Measurements from ENCODE around the gene WDR93.

WDR93 gene

DNA sequence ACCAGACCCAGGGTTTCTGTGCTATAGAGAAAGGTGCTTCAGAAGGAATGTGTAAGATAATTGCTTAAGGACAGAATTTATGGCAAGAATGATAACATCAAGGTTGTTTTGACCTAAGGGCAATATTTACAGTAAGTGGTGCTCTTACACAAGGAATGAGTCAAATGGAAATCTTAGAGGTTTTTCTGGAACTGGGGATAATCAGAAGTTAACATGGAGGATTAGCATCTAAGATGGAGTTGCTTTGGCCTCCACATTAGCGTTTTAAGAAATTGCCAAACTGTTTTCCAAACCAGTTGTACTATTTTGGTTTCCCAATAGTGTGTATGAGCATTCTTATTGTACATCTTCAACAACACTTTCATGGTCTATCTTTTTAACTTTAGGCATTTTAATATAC, 3.1 kb downstream of the WDR93 start:
- peak overlapping the region; percentile 36; the same call in 1 of the 2 replicates for H3K4me3 ChIP-seq (ENCODE audit: low read length)
- H3K4me2 ChIP-seq (ENCODE audit: low read length): peak overlapping the region; percentile 49
- H3K9me2 ChIP-seq (replicated peaks; ENCODE audit: control insufficient read depth, low read length): no peaks in the 10 kb centered on the region
- H3F3A ChIP-seq (ENCODE audit: control insufficient read depth, insufficient read depth): peaks cover 29% of the 10 kb centered on the region
- TF ChIP-seq, protein P1, sequence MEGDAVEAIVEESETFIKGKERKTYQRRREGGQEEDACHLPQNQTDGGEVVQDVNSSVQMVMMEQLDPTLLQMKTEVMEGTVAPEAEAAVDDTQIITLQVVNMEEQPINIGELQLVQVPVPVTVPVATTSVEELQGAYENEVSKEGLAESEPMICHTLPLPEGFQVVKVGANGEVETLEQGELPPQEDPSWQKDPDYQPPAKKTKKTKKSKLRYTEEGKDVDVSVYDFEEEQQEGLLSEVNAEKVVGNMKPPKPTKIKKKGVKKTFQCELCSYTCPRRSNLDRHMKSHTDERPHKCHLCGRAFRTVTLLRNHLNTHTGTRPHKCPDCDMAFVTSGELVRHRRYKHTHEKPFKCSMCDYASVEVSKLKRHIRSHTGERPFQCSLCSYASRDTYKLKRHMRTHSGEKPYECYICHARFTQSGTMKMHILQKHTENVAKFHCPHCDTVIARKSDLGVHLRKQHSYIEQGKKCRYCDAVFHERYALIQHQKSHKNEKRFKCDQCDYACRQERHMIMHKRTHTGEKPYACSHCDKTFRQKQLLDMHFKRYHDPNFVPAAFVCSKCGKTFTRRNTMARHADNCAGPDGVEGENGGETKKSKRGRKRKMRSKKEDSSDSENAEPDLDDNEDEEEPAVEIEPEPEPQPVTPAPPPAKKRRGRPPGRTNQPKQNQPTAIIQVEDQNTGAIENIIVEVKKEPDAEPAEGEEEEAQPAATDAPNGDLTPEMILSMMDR (IDR thresholded peaks at IDR 0.05; ENCODE audit: low read depth, low read length, poor library complexity, severe bottlenecking): no peak
- no peak for TF ChIP-seq EZH2phosphoT487 (IDR thresholded peaks at IDR 0.05; ENCODE audit: borderline replicate concordance, low read length)
- H3K27ac ChIP-seq (ENCODE audit: low read depth, low read length): peak overlapping the region; percentile 45
- H3K79me2 ChIP-seq (ENCODE audit: control insufficient read depth, low read length): no peaks in the 10 kb centered on the region
- no peaks in the 10 kb centered on the region for H3K36me3 ChIP-seq (ENCODE audit: control insufficient read depth, low read length)
- peaks cover 43% of the 10 kb centered on the region for H3K4me1 ChIP-seq (ENCODE audit: control insufficient read depth, low read length)
- H4K20me1 ChIP-seq (ENCODE audit: control insufficient read depth, insufficient read depth, low read depth, low read length): no peaks in the 10 kb centered on the region
- H3K27me3 ChIP-seq (ENCODE audit: control insufficient read depth, low read length): no peaks in the 10 kb centered on the region
- H3K9me3 ChIP-seq (ENCODE audit: control insufficient read depth, insufficient read depth, low read length): no peaks in the 10 kb centered on the region

DNA sequence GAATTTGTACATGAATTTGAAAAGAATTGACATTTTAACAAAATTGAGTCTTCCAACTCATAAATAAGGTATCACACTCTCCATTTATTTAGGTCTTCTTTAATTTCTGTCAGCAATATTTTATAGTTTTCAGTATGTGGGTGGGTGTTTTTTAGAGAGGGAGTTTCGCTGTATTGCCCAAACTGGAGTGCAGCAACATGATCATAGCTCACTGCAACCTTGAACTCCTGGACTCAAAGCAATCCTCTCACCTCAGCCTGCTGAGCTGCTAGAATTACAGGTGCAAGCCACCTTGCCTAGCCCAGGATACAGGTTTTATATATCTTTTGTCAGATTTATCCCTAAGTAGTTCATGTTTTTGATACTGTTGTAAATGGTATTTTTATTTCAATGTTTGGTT, 4.6 kb downstream of the WDR93 start:
- no peaks in the 10 kb centered on the region for H3K79me2 ChIP-seq (ENCODE audit: control insufficient read depth, low read length)
- no peak for TF ChIP-seq EZH2phosphoT487 (IDR thresholded peaks at IDR 0.05; ENCODE audit: borderline replicate concordance, low read length)
- TF ChIP-seq, protein P1 (IDR thresholded peaks at IDR 0.05; ENCODE audit: low read depth, low read length, poor library complexity, severe bottlenecking): no peak
- no peaks in the 10 kb centered on the region for H4K20me1 ChIP-seq (ENCODE audit: control insufficient read depth, insufficient read depth, low read depth, low read length)

DNA sequence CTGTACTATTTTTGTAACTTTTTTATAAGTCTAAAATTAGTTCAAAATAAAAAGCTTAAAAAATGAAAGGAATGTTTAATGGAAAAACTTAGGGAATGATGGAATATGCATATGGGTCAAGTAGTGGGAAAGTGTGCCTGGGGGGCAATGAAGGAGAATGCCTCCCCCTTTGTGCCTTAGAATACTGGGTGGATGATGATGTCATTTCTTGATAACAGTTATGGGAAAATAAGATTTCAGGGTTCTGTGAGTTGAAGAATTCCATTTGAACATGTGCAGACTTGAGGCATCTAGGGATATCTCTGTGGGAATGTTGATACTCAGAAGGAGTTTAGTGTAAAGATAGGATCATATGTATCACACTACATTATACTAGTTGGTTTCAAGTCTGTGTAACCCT, 13.8 kb downstream of the WDR93 start:
- H3K4me3 ChIP-seq (ENCODE audit: low read length): no peak overlapping the region
- H3K4me1 ChIP-seq (ENCODE audit: control insufficient read depth, low read length): no peaks in the 10 kb centered on the region
- no peaks in the 10 kb centered on the region for H3K27me3 ChIP-seq (ENCODE audit: control insufficient read depth, low read length)
- no peaks in the 10 kb centered on the region for H3F3A ChIP-seq (ENCODE audit: control insufficient read depth, insufficient read depth)
- no peaks in the 10 kb centered on the region for H3K9me2 ChIP-seq (replicated peaks; ENCODE audit: control insufficient read depth, low read length)
- no peaks in the 10 kb centered on the region for H3K9me3 ChIP-seq (ENCODE audit: control insufficient read depth, insufficient read depth, low read length)
- H4K20me1 ChIP-seq (ENCODE audit: control insufficient read depth, insufficient read depth, low read depth, low read length): no peaks in the 10 kb centered on the region
- no peak overlapping the region for H3K4me2 ChIP-seq (ENCODE audit: low read length)
- TF ChIP-seq EZH2phosphoT487 (IDR thresholded peaks at IDR 0.05; ENCODE audit: borderline replicate concordance, low read length): no peak
- TF ChIP-seq, protein P1 (IDR thresholded peaks at IDR 0.05; ENCODE audit: low read depth, low read length, poor library complexity, severe bottlenecking): no peak
- no peaks in the 10 kb centered on the region for H3K79me2 ChIP-seq (ENCODE audit: control insufficient read depth, low read length)
- H3K36me3 ChIP-seq (ENCODE audit: control insufficient read depth, low read length): no peaks in the 10 kb centered on the region
- no peak overlapping the region for H3K27ac ChIP-seq (ENCODE audit: low read depth, low read length)

More for the DNA sequence above, 4.6 kb downstream of the WDR93 start:
- Histone ChIP-seq H3K4me1 (ENCODE audit: control insufficient read depth, low read length) (peaks cover 35% of the 10 kb centered on the region), H3F3A (ENCODE audit: control insufficient read depth, insufficient read depth) (peaks cover 29% of the 10 kb centered on the region), H3K36me3 (ENCODE audit: control insufficient read depth, low read length) (no peaks in the 10 kb centered on the region), H3K4me2 (ENCODE audit: low read length) (peak overlapping the region; percentile 49), H3K27ac (ENCODE audit: low read depth, low read length) (0 out of 2 replicates have a peak overlapping the region, but pooled peaks have one; percentile 45), H3K27me3 (ENCODE audit: control insufficient read depth, low read length) (no peaks in the 10 kb centered on the region), H3K9me2 (replicated peaks; ENCODE audit: control insufficient read depth, low read length) (no peaks in the 10 kb centered on the region), H3K4me3 (ENCODE audit: low read length) (peak overlapping the region; percentile 36; the same call in 1 of the 2 replicates), H3K9me3 (ENCODE audit: control insufficient read depth, insufficient read depth, low read length) (no peaks in the 10 kb centered on the region)
